T-helper 2 cell treated with Interferon-gamma antibody and Interleukin-4, amounts not matched to agents 5 μg/mL and 100 μg/mL, for 36 hours (primary cell): ENCODE measurements around the gene TCEAL3.
"Not testable (repeated sequence)": the region's sequence is repeated elsewhere in the genome, so short reads cannot be mapped to it uniquely, and the experiment has no call there.

Experiments used
- DNase-seq: peaks from one replicate; pipeline ENCODE4 v3.0.0; 2021; ENCODE audit warnings: low spot score
- H3K27ac Mint-ChIP-seq: one replicate; pipeline ENCODE4 v1.8.0; 2021; ENCODE audit warnings: mild to moderate bottlenecking, mixed read lengths
- H3K27me3 Mint-ChIP-seq: one replicate; pipeline ENCODE4 v1.8.0; 2021; ENCODE audit warnings: low read depth, mixed read lengths
- H3K36me3 Mint-ChIP-seq: one replicate; pipeline ENCODE4 v1.8.0; 2021; ENCODE audit warnings: low read depth, mixed read lengths
- H3K4me1 Mint-ChIP-seq: one replicate; pipeline ENCODE4 v1.8.0; 2021; ENCODE audit warnings: low read depth, mixed read lengths
- H3K4me3 Mint-ChIP-seq: one replicate; pipeline ENCODE4 v1.8.0; 2022; ENCODE audit warnings: mild to moderate bottlenecking, moderate library complexity, mixed read lengths
- H3K9me3 Mint-ChIP-seq: one replicate; pipeline ENCODE4 v1.8.0; 2021; ENCODE audit warnings: mixed read lengths

The TCEAL3 gene, protein sequence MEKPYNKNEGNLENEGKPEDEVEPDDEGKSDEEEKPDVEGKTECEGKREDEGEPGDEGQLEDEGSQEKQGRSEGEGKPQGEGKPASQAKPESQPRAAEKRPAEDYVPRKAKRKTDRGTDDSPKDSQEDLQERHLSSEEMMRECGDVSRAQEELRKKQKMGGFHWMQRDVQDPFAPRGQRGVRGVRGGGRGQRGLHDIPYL

GRCh38 chrX:103607364-103608305 lies at the start of gene TCEAL3:
TCEAL3 (plus strand) TSS chrX:103607963; CDS start chrX:103609065, 1,102 bp downstream.
- no peaks in the 10 kb centered on the region for H3K36me3 Mint-ChIP-seq
- H3K27ac Mint-ChIP-seq: no peak within 1 kb of the TSS
- H3K4me3 Mint-ChIP-seq: peak within 1 kb of the TSS; percentile 73
- peaks cover 2% of the 10 kb centered on the region for H3K4me1 Mint-ChIP-seq
- no peaks in the 10 kb centered on the region for H3K9me3 Mint-ChIP-seq
- peaks cover 15% of the 10 kb centered on the region for H3K27me3 Mint-ChIP-seq
- peak; percentile 3 for DNase-seq

- H3K27ac Mint-ChIP-seq: no peak overlapping the region
- no peak for DNase-seq
- no peaks in the 10 kb centered on the region for H3K4me1 Mint-ChIP-seq
- H3K27me3 Mint-ChIP-seq: peaks cover 5% of the 10 kb centered on the region
- H3K9me3 Mint-ChIP-seq: no peaks in the 10 kb centered on the region
- no peak overlapping the region for H3K4me3 Mint-ChIP-seq
- H3K36me3 Mint-ChIP-seq: no peaks in the 10 kb centered on the region
Observed at GRCh38 chrX:103560256-103560655, 47.5 kb upstream of the TCEAL3 start.

GRCh38 chrX:103562801-103563200 lies 45.0 kb upstream of the TCEAL3 start:
- Mint-ChIP-seq H3K27me3 (peaks cover 5% of the 10 kb centered on the region), H3K27ac (no peak overlapping the region), H3K36me3 (no peaks in the 10 kb centered on the region), H3K9me3 (no peaks in the 10 kb centered on the region), H3K4me1 (no peaks in the 10 kb centered on the region), H3K4me3 (no peak overlapping the region)
- DNase-seq: no peak

DNA sequence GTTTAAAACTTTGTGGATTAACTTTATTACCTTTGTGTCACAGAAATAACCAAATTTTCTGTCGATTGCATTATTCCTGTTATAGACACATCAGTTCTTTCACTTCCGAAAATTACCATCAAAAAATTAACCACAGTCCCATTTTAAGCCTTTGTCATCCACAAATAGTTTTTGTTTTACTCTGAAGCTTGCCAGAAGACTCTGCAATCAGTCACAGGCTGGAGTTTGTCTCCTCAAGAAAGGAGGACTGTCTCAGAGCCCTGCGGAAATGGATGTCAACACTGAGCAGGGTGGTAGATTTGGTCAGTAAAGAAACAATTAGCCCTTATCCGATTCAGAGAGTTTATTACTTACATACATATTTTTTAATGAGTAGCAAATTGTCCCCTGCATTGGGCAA lies 42.6 kb upstream of the TCEAL3 start:
- H3K4me3 Mint-ChIP-seq: no peak overlapping the region
- H3K27ac Mint-ChIP-seq: no peak overlapping the region
- no peaks in the 10 kb centered on the region for H3K4me1 Mint-ChIP-seq
- H3K27me3 Mint-ChIP-seq: peaks cover 7% of the 10 kb centered on the region
- no peaks in the 10 kb centered on the region for H3K9me3 Mint-ChIP-seq
- no peaks in the 10 kb centered on the region for H3K36me3 Mint-ChIP-seq
- no peak for DNase-seq

- DNase-seq: no peak
- H3K9me3 Mint-ChIP-seq: no peaks in the 10 kb centered on the region
- peaks cover 8% of the 10 kb centered on the region for H3K27me3 Mint-ChIP-seq
- no peaks in the 10 kb centered on the region for H3K36me3 Mint-ChIP-seq
- H3K4me1 Mint-ChIP-seq: no peaks in the 10 kb centered on the region
- H3K27ac Mint-ChIP-seq: no peak overlapping the region
- H3K4me3 Mint-ChIP-seq: no peak overlapping the region
Observed at GRCh38 chrX:103565752-103566151, 42.0 kb upstream of the TCEAL3 start.

DNA sequence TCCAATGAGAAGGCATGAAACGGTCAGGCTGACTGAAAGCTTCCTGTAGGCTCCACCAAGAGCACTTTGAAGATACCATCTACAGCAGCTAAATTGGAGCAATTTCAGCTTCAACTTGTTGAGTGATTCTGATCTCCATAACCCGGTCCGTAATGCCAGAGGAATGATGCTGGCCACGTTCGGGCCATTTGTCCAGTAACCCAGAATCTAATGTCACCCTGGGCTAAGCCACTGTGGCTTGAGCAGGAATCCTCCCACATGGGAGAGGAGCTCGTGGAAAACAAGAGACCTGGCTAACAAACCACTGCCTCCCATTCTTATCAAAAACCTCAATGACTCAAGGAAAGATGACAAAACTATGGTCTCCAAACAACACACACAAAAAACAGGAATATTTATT lies 36.6 kb upstream of the TCEAL3 start:
- no peaks in the 10 kb centered on the region for H3K36me3 Mint-ChIP-seq

GRCh38 chrX:103571726-103572125 lies 36.0 kb upstream of the TCEAL3 start:
- DNase-seq: no peak
- Mint-ChIP-seq H3K4me3 (no peak overlapping the region), H3K9me3 (no peaks in the 10 kb centered on the region), H3K4me1 (no peaks in the 10 kb centered on the region), H3K36me3 (no peaks in the 10 kb centered on the region), H3K27ac (no peak overlapping the region), H3K27me3 (peaks cover 4% of the 10 kb centered on the region)

More for the DNA sequence above, 36.6 kb upstream of the TCEAL3 start:
- Mint-ChIP-seq H3K9me3 (no peaks in the 10 kb centered on the region), H3K4me1 (no peaks in the 10 kb centered on the region), H3K27ac (no peak overlapping the region), H3K4me3 (no peak overlapping the region), H3K27me3 (peaks cover 4% of the 10 kb centered on the region)
- DNase-seq: no peak

DNA sequence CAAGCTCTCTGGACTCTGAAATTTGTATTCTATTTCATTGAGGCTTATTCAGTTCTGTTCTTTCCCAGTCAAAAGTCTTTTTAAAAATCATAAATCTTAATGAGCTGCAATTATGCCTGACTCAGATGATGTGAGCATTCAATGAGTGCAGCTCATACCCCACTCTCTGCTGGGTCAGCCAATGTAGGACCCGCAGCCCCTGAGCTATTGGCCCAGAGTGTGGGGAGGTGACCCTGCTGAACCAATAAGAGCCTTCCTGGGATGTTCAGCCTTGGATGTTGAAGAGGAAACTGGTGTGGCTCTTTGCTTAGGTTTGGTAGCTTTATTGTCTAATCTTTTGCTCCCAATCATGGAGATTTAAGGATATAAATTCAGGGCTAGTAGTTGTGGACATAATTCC lies 34.6 kb upstream of the TCEAL3 start:
- H3K36me3 Mint-ChIP-seq: no peaks in the 10 kb centered on the region
- peaks cover 4% of the 10 kb centered on the region for H3K27me3 Mint-ChIP-seq
- no peak overlapping the region for H3K27ac Mint-ChIP-seq
- H3K9me3 Mint-ChIP-seq: no peaks in the 10 kb centered on the region
- no peak overlapping the region for H3K4me3 Mint-ChIP-seq
- no peak for DNase-seq
- no peaks in the 10 kb centered on the region for H3K4me1 Mint-ChIP-seq

GRCh38 chrX:103584596-103584995 lies 23.2 kb upstream of the TCEAL3 start:
- Mint-ChIP-seq H3K9me3 (no peaks in the 10 kb centered on the region), H3K36me3 (no peaks in the 10 kb centered on the region), H3K4me1 (no peaks in the 10 kb centered on the region), H3K4me3 (peak overlapping the region; percentile 32), H3K27me3 (peaks cover 8% of the 10 kb centered on the region), H3K27ac (no peak overlapping the region)
- DNase-seq: no peak

DNA sequence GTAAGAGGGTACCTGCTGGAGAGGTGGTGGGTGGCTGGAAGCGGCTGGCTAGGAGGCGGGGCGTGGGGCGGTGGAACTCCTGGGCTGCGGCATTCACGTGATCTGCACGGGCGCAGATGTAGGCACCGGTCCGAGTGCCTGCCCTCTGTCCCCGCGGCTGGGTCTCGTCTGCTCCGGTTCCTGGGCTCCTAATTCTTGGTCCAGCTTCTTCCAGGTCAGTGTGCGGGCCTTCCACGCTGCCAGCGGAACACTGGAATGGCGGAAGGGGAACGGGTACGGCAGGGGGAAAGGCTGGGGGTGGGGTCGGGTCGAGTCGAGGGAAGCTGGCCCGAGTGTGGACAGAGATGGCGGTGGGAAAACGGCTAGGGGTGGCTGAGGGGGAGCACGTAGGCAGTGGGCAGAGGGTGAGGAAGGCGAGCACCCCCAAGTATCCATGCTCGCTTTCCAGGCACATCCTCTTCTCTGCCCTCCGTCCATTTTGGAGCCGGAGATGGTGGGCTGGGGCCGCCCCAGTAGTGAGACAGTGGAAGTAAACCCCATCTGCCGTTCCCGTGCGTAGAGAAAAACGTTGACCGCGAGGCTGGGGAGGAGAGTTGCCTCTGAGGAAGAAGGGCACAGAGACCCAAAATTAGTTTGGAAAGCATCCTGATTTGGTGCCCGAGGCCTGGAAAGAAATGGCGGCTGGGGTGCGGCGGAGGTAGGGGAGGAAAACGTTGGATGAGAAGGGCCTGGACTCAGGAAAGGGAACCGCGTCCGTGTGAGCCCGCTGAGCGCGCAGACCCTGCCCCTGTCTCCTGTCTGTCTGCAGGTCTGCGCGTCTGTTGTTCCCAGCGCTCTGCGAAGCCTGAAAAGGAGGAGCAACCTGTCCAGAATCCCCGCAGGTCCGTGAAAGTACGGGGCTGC lies 22.1 kb upstream of the TCEAL3 start, which contains the start of gene TCEAL4:
TCEAL4 (plus strand) TSS at position 105 of the 903 bp plus-strand sequence. CDS start 1,161 bp downstream, outside the sequence.
- DNase-seq: no peak

DNA sequence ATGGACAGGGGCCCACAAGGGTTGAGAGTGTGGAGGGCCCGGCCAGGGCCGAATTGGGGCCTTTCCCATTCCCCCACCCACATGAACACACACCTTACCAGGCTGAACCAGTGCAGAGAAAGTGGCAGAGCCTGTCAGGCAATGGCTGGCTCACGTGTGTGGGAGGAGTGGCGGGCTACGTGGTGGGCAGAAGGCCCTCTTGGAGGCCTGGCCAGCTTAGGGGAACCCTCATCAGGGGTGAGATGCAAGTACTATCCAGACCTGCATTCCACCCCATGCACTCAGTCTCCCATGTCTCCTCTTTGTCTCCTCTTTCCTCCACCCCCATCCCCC lies 21.5 kb upstream of the TCEAL3 start:
- H3K36me3 Mint-ChIP-seq: no peaks in the 10 kb centered on the region
- H3K27me3 Mint-ChIP-seq: peaks cover 6% of the 10 kb centered on the region
- no peak for DNase-seq
- no peak overlapping the region for H3K27ac Mint-ChIP-seq
- H3K4me1 Mint-ChIP-seq: peaks cover 2% of the 10 kb centered on the region
- H3K9me3 Mint-ChIP-seq: no peaks in the 10 kb centered on the region
- H3K4me3 Mint-ChIP-seq: peak overlapping the region; percentile 84

More for the DNA sequence above, 22.1 kb upstream of the TCEAL3 start, which contains the start of gene TCEAL4:
- no peak within 1 kb of the TSS for H3K27ac Mint-ChIP-seq
- no peaks in the 10 kb centered on the region for H3K9me3 Mint-ChIP-seq
- no peaks in the 10 kb centered on the region for H3K36me3 Mint-ChIP-seq
- peaks cover 2% of the 10 kb centered on the region for H3K4me1 Mint-ChIP-seq
- H3K4me3 Mint-ChIP-seq: peak within 1 kb of the TSS; percentile 84
- H3K27me3 Mint-ChIP-seq: peaks cover 8% of the 10 kb centered on the region

DNA sequence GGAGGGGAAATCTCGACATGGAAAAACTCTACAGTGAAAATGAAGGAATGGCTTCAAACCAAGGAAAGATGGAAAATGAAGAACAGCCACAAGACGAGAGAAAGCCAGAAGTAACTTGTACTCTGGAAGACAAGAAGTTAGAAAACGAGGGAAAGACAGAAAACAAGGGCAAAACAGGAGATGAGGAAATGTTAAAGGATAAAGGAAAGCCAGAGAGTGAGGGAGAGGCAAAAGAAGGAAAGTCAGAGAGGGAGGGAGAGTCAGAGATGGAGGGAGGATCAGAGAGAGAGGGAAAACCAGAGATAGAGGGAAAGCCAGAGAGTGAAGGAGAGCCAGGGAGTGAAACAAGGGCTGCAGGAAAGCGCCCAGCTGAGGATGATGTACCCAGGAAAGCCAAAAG lies 21.1 kb upstream of the TCEAL3 start:
- no peaks in the 10 kb centered on the region for H3K36me3 Mint-ChIP-seq
- H3K9me3 Mint-ChIP-seq: no peaks in the 10 kb centered on the region
- no peak overlapping the region for H3K27ac Mint-ChIP-seq
- H3K27me3 Mint-ChIP-seq: peaks cover 6% of the 10 kb centered on the region
- H3K4me1 Mint-ChIP-seq: peaks cover 2% of the 10 kb centered on the region
- DNase-seq: no peak
- H3K4me3 Mint-ChIP-seq: no peak overlapping the region

- H3K9me3 Mint-ChIP-seq, DNase-seq, H3K4me3 Mint-ChIP-seq, H3K36me3 Mint-ChIP-seq, H3K27ac Mint-ChIP-seq, H3K27me3 Mint-ChIP-seq, H3K4me1 Mint-ChIP-seq: not testable (repeated sequence)
Observed at GRCh38 chrX:103592295-103592694, 15.5 kb upstream of the TCEAL3 start.
